Iris pigment epithelial cell (primary cell): Measurements from ENCODE around the gene P2RX4.
"Not testable (repeated sequence)": the region's sequence is repeated elsewhere in the genome, so short reads cannot be mapped to it uniquely, and the experiment has no call there.

Experiments
- DNase-seq: peaks from one replicate; pipeline ENCODE4 v3.0.0-alpha.2; 2011; ENCODE audit warnings: low read depth

P2RX4 gene

GRCh38 chr12:121222847-121223246 is 12.9 kb downstream of the P2RX4 start:
- DNase-seq = no peak

- no peak for DNase-seq
Measured at GRCh38 chr12:121223292-121224285, 13.7 kb downstream of the P2RX4 start.

GRCh38 chr12:121224591-121224990 is 14.7 kb downstream of the P2RX4 start:
- no peak for DNase-seq

- DNase-seq = no peak
Measured at GRCh38 chr12:121226399-121226798, 16.5 kb downstream of the P2RX4 start.

- not testable (repeated sequence) for DNase-seq
Measured at GRCh38 chr12:121226871-121227270, 16.9 kb downstream of the P2RX4 start.

- no peak for DNase-seq
Measured at GRCh38 chr12:121227294-121227693, 17.4 kb downstream of the P2RX4 start.

- no peak for DNase-seq
Measured at GRCh38 chr12:121228919-121229665, 19.2 kb downstream of the P2RX4 start.

- peak; percentile 73 for DNase-seq
Measured at GRCh38 chr12:121229826-121230537, 20.1 kb downstream of the P2RX4 start.

- no peak for DNase-seq
Measured at GRCh38 chr12:121230538-121230907, 20.6 kb downstream of the P2RX4 start.

- DNase-seq = no peak
Measured at GRCh38 chr12:121232163-121232562, 22.2 kb downstream of the P2RX4 start.

- DNase-seq = no peak
Measured at GRCh38 chr12:121232977-121233627, 23.2 kb downstream of the P2RX4 start.

GRCh38 chr12:121233628-121234020 is 23.7 kb downstream of the P2RX4 start:
- no peak for DNase-seq

GRCh38 chr12:121236776-121237175 is 26.8 kb downstream of the P2RX4 start:
- DNase-seq = no peak

GRCh38 chr12:121237415-121237814 is 27.5 kb downstream of the P2RX4 start:
- DNase-seq = no peak

GRCh38 chr12:121238086-121238485 is 28.2 kb downstream of the P2RX4 start:
- no peak for DNase-seq

GRCh38 chr12:121238604-121239350 is 28.8 kb downstream of the P2RX4 start:
- no peak for DNase-seq

- no peak for DNase-seq
Measured at GRCh38 chr12:121239351-121240061, 29.6 kb downstream of the P2RX4 start.

- DNase-seq = no peak
Measured at GRCh38 chr12:121240062-121240420, 30.1 kb downstream of the P2RX4 start.

- DNase-seq = peak; percentile 46
Measured at GRCh38 chr12:121240484-121241101, 30.7 kb downstream of the P2RX4 start.
